GM12874 (cell line): ENCODE measurements around the gene NFKBIE.

Source experiments
- TF ChIP-seq, protein P1 (sequence below): IDR thresholded peaks from 2 replicates; pipeline ENCODE4 v1.5.1; 2011; ENCODE audit warnings: low read depth, mild to moderate bottlenecking, control low read depth, low read length, moderate library complexity; ENCODE audit not compliant: insufficient read depth

NFKBIE gene

GRCh38 chr6:44265007-44265721 lies at the start of gene NFKBIE:
NFKBIE (minus strand) TSS chr6:44265551; CDS start chr6:44265346, 205 bp downstream.
- TF ChIP-seq, protein P1, sequence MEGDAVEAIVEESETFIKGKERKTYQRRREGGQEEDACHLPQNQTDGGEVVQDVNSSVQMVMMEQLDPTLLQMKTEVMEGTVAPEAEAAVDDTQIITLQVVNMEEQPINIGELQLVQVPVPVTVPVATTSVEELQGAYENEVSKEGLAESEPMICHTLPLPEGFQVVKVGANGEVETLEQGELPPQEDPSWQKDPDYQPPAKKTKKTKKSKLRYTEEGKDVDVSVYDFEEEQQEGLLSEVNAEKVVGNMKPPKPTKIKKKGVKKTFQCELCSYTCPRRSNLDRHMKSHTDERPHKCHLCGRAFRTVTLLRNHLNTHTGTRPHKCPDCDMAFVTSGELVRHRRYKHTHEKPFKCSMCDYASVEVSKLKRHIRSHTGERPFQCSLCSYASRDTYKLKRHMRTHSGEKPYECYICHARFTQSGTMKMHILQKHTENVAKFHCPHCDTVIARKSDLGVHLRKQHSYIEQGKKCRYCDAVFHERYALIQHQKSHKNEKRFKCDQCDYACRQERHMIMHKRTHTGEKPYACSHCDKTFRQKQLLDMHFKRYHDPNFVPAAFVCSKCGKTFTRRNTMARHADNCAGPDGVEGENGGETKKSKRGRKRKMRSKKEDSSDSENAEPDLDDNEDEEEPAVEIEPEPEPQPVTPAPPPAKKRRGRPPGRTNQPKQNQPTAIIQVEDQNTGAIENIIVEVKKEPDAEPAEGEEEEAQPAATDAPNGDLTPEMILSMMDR: peak; percentile 59

DNA sequence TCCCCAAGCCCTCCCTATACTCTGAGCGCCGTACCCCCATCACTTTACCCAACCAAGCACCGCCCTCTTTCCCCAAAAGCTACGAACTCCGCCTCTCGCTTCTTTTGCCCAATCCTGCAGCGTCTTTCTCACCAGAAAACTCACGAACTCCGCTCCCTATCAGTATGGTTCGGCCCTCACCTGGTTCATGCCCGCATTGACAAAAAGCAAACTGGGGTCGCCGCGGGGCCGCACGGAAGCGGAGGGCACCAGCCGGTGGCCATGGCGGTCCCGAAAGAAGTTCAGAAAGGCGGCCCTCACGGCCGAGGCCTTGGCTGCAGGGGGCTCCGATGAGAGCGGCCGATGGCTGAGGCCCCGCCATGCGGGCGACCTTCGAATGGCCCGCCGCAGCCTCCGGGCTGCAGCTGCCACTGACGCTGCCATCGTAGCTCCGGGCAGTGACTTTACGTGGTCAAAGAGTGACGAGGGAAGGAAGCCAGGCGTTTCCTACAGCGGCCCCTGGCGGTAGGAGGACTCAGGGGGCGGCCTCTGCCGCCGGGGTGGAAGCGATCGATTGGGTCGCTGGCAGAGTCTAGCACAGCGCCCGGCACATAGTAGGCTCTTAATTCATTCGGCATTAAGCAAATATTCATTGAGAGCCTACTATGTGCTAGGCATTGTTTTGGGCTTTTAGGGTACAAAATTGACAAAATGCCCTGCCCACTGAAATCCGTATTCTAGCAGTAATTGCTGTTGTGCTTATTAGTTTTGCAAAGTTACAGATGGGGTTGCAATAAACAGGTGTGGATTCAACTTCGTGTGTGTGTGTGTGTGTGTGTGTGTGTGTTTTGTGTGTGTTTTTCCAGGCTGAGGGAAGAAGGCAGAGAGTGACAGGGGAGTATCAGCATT lies 47.8 kb upstream of the NFKBIE start, which contains the start of gene AARS2:
AARS2 (minus strand) TSS at position 447 of the 888 bp plus-strand sequence; CDS start at position 423, 24 bp downstream.
- TF ChIP-seq, protein P1: peak; percentile 99

DNA sequence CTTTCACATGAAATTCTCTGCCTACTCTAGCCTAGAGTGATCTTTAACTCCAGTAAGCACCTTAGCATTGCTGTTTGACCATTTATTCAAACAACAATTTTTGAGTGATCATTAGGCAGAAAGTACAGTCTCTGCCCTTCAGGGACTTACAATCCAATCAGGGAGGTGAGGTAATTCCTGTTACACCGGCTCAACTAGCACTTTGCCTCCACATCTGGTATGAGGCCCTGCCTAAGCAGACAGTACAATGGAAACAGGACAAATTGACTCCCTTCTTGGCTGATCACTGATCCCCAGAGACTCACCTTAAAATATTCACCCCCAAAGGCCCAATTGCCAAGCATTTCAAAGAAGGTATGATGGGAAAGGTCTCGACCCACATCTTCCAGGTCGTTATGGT lies 46.4 kb upstream of the NFKBIE start:
- TF ChIP-seq, protein P1: no peak

- TF ChIP-seq, protein P1: no peak
These were observed 46.0 kb upstream of the NFKBIE start for GRCh38 chr6:44311304-44311703.

- TF ChIP-seq, protein P1: no peak
These were observed 44.9 kb upstream of the NFKBIE start for GRCh38 chr6:44310241-44310640.

- TF ChIP-seq, protein P1: no peak
These were observed 44.3 kb upstream of the NFKBIE start for GRCh38 chr6:44309631-44310030.

DNA sequence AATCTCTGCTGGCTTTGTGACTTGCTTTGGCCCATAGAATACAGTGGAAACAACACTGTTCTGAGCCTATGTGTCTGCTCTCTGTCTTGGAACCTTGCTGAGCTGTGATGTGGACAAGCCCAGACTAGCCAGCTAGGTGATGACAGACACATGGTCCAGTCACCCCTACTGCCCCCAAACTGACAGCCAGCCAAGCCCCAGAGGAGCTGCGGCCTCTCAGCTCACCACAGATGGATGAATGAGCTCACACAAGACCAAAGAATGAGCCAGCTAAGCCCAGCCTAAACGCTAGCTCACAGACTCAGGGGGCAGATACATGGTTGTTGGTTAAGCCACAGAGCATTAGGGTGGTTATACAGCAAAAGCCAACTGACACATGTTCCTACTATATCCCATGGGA lies 43.7 kb upstream of the NFKBIE start:
- TF ChIP-seq, protein P1: no peak
